GM21390 (cell line): ENCODE data around the gene EDC4.

Source experiments
- ATAC-seq: cut with Tn5 transposase; IDR thresholded peaks from one replicate; pipeline ENCODE4 v1.9.1; 2021; ENCODE audit not compliant: unreplicated experiment

Gene EDC4

DNA sequence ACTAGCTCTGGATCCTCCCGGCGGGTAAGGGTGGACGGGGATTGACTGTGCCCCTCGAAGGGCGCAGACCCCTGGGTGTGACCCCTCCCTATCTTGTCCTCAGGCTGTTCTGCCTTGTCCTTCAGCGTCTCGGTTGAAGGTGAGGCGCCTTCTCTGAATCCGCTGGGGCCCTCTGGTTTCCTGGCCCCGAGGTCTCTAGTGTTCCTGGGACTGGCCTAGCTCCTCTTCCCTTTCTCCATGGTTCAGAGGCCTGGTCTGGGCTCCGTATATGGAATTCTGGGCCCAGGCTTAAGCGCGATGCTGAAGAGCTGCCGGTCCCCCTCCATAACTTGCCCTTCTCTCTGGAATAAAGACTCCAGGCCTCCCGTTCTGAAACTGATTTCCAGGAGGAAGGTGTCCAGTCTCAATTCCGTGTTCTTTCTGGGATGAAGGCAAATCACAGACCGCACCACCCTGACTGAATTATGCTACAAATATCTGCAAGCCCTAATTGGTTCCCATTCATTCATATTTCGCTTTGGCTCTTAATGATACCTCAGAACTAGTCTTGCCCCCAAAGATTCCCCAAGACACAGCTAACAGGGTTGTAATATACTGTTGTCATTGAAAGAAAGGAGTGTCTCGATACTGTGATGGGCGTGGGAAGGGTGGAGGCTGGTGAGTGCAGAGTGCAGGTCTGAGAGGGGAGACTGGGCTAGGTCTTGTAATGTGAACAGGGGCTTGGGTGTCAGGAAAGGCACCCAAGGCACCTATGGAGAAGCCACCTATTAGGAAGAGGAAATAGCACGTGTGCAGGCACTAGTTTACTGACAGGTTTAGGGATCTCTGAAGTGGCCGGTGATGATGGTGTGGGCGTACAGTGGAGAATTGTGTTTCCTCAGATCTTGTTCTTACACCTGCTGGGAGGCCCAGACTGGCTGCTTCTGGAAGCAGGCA, 851 bp downstream of the EDC4 start:
- ATAC-seq, result no peak

DNA sequence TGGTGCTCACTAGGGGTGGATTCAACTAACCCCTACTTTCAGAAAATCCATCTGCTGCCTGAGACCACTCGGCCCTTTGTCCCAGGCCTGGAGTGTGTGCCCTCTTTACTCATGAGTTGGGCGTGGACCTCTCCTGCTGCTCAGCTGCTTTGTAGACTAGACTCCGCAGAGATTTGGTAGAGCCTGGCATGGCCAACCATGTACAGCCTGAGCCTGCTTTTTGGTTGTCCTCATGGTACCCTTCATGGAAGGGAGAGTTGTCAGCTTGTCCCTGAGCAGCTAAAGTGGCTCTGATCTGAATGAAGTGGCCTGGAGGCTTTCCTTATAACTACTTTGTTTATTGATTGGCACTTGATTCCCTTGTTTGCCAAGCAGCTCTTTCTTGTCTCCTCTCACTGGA, 1.5 kb downstream of the EDC4 start:
- no peak for ATAC-seq

DNA sequence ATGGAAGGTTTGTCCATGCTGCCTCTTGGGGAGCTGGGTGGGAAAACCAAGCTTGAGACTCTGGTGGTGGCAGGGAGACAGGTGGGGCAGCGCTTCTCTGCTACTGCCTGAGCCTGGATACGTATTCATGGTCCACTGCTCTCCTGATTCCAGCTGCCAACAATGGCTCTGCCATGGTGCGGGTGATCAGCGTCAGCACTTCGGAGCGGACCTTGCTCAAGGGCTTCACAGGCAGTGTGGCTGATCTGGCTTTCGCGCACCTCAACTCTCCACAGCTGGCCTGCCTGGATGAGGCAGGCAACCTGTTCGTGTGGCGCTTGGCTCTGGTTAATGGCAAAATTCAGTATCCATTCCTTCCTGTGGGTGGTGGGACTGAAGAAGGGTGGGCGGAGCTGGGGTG, 4.2 kb downstream of the EDC4 start:
- no peak for ATAC-seq

DNA sequence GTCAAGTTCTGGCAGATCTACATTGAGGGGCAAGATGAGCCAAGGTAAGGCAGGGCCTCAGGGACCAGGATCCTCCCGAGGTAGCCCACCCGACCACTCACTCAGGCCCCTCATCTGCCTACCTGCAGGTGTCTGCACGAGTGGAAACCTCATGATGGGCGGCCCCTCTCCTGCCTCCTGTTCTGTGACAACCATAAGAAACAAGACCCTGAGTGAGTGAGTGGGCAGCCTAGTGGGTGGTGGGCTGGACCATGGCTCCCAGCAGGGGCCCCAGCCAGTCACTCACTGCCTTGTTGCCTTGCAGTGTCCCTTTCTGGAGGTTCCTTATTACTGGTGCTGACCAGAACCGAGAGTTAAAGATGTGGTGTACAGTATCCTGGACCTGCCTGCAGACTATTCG, 5.4 kb downstream of the EDC4 start:
- ATAC-seq, result no peak

DNA sequence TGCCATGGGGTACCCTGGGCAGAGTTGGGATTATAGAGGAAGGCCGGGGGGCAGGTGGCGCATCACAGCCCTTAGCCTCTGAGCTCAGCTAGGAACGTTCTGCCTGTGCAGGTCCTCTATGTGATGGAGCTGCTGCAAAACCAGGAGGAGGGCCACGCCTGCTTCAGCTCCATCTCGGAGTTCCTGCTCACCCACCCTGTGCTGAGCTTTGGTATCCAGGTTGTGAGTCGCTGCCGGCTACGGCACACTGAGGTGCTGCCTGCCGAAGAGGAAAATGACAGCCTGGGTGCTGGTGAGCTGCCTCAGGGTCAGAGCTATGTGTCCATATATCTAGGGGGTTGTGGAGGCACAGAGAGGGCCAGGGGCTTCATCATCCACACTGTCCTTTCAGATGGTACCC, 6.0 kb downstream of the EDC4 start:
- no peak for ATAC-seq

DNA sequence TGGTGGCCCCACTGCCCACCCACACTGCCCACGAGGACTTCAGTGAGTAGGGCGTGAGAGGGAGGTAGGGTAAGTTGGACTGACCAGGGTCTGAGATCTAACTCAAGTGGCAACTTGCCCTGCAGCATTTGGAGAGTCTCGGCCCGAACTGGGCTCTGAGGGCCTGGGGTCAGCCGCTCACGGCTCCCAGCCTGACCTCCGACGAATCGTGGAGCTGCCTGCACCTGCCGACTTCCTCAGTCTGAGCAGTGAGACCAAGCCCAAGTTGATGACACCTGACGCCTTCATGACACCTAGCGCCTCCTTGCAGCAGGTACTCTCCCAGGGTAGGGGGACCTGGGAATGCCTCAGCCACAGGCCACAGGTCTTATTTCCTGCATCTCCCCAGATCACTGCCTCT, 6.6 kb downstream of the EDC4 start:
- no peak for ATAC-seq

DNA sequence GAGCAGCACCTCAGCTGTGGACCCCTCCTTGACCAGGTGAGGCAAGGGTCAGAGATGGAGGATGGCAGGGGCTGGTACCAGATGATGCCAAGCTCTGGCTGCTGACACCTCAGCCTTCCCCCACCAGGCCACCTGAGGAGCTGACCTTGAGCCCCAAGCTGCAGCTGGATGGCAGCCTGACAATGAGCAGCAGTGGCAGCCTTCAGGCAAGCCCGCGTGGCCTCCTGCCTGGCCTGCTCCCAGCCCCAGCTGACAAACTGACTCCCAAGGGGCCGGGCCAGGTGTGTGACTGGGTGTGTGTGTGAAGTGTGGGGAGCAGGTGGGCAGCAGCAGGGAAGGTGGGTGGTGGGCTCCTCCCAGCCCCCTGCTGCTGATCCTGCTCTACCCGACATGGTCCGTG, 7.1 kb downstream of the EDC4 start:
- ATAC-seq, result no peak

DNA sequence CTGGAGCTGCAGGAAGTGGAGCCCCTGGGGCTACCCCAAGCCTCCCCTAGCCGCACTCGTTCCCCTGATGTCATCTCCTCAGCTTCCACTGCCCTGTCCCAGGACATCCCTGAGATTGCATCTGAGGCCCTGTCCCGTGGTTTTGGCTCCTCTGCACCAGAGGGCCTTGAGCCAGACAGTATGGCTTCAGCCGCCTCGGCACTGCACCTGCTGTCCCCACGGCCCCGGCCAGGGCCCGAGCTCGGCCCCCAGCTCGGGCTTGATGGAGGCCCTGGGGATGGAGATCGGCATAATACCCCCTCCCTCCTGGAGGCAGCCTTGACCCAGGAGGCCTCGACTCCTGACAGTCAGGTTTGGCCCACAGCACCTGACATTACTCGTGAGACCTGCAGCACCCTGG, 7.7 kb downstream of the EDC4 start:
- ATAC-seq, result no peak

DNA sequence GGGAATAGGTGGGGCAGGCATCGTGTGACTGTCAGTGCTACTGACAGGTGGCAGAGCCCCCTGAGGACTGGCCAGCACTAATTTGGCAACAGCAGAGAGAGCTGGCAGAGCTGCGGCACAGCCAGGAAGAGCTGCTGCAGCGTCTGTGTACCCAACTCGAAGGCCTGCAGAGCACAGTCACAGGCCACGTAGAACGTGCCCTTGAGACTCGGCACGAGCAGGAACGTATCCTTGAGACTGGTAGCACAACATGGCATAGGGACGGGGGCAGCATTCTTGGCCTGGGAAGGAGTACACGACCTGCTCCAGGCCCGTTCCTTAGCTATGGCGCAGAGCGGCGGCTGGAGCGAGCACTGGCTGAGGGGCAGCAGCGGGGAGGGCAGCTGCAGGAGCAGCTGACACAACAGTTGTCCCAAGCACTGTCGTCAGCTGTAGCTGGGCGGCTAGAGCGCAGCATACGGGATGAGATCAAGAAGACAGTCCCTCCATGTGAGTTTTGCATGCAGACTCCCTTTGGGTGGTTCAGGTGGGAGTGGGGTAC, 8.8 kb downstream of the EDC4 start:
- no peak for ATAC-seq

DNA sequence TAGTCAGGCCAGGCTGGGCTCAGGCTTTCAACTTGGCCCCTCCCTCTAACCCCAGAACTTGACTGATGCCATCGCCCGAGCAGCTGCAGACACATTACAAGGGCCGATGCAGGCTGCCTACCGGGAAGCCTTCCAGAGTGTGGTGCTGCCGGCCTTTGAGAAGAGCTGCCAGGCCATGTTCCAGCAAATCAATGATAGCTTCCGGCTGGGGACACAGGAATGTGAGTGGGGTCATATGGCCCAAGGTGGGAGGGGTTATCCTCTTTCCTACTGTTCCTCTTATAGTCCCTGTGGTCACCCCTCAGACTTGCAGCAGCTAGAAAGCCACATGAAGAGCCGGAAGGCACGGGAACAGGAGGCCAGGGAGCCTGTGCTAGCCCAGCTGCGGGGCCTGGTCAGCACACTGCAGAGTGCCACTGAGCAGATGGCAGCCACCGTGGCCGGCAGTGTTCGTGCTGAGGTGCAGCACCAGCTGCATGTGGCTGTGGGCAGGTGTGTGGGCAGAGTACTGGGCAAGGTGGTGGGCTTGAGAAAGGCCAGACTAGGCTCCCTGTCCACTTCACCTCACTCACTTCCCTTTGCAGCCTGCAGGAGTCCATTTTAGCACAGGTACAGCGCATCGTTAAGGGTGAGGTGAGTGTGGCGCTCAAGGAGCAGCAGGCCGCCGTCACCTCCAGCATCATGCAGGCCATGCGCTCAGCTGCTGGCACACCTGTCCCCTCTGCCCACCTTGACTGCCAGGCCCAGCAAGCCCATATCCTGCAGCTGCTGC, 9.7 kb downstream of the EDC4 start:
- no peak for ATAC-seq

DNA sequence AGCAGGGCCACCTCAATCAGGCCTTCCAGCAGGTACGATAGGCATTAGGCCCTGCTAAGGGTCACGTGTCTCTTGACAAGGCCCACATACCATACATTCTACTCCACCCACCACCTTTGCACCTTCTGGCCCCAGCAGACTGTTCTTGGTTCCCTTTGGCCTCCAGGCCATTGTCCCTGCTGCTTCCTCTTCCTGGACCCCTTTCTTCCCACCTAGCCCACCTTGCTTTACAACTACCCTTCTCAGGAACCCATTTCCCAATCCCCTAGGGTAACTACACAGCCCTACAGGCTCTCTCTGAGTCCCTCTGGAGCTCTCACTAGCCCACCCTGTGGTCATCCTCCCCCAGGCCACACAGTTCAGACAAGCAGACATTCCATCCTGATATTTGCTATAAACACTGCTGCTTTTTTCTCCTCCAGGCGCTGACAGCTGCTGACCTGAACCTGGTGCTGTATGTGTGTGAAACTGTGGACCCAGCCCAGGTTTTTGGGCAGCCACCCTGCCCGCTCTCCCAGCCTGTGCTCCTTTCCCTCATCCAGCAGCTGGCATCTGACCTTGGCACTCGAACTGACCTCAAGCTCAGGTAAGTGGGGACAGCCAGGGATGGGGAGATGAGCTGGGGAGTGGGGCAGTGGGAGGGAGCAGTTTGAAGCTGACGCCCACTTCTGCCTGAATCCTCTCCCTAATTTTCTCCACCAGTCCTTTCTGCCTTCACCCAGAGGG, 10.5 kb downstream of the EDC4 start:
- no peak for ATAC-seq

DNA sequence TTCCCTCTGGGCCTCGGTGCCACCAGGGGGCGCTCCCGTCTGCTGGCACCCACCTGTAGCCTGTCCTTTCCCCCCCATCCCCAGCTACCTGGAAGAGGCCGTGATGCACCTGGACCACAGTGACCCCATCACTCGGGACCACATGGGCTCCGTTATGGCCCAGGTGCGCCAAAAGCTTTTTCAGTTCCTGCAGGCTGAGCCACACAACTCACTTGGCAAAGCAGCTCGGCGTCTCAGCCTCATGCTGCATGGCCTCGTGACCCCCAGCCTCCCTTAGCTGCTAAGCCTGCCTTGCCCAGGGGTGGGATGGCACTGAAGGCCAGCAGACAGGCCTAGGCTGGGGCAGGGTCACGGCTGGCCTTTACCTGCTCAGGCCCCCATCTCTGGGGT, 11.0 kb downstream of the EDC4 start:
- no peak for ATAC-seq

DNA sequence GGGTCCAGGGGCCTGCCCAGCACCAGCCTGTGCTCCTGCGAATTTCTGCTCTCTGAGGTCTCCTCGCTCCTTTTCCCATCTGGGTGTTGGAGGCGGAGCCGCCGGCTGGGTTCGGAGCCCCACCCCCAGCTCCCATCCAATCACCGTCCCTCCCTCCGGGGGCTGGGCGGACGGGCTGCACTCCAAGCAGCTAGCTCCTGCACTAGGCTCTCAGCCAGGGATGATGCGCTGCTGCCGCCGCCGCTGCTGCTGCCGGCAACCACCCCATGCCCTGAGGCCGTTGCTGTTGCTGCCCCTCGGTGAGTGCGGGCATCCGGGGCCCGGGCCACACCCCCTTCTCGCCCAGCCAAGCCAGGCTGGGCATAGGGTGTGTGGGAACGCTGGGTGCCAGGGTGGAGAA, 11.8 kb downstream of the EDC4 start, which contains the start of gene NRN1L:
NRN1L (plus strand) TSS at position 202 of the 400 bp plus-strand sequence; CDS start at position 221, 19 bp downstream.
- ATAC-seq, result no peak

DNA sequence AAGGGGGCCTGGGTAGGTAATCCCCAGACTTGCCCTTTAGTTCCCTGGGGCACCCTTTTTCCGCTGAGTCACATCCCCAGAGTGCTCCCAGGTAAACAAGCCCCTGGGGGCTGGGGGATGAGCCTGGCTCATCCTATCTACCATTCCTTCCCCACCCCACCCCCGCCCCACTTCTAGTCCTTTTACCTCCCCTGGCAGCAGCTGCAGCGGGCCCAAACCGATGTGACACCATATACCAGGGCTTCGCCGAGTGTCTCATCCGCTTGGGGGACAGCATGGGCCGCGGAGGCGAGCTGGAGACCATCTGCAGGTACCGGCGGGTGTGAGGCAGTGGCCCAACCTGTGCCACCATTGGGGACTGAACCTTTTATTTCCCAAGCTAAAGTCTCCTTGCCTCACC, 12.7 kb downstream of the EDC4 start:
- ATAC-seq, result no peak

DNA sequence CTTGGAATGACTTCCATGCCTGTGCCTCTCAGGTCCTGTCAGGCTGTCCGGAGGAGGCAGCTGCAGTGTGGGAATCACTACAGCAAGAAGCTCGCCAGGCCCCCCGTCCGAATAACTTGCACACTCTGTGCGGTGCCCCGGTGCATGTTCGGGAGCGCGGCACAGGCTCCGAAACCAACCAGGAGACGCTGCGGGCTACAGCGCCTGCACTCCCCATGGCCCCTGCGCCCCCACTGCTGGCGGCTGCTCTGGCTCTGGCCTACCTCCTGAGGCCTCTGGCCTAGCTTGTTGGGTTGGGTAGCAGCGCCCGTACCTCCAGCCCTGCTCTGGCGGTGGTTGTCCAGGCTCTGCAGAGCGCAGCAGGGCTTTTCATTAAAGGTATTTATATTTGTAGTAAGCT, 13.1 kb downstream of the EDC4 start:
- ATAC-seq, result no peak

DNA sequence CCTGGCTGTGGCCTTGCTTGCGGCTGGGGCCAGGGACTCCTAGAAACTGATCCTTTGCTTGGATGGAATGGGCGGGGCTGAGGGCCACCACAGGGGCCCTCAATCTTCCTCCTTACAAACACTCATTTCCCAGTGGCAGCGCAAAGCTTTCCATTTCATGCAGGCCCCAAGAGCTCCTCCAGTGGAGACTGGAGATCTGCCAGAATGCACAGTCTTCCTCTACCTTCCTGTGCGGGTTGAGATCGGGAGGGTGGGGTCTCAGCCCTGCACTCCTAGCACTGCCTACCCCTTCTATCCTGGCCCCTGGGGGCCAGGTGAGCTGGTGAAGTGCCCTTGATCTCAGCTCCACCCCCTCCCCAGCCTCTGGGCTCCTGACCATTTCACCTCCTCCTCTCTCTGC, 13.5 kb downstream of the EDC4 start:
- ATAC-seq, result no peak

DNA sequence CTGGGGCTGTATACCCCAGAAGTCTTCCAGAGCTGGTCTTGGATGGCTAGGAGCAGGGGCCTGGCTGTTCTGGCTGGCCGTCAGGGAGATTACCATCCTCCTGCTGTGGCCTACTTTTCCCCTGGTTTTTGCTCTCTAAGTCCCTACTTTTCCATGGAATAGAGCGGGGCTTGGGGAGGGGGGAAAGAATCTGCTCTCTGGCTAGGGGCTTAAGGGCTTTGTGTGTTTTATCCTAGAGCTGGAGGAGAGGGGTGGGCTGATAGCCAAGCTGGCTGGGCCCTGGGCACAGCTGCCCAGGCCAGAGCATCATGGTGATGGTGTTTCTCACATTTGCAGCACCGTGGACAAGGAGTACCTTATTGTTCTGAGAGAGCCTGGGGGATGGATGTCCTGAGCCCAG, 15.5 kb downstream of the EDC4 start:
- no peak for ATAC-seq

DNA sequence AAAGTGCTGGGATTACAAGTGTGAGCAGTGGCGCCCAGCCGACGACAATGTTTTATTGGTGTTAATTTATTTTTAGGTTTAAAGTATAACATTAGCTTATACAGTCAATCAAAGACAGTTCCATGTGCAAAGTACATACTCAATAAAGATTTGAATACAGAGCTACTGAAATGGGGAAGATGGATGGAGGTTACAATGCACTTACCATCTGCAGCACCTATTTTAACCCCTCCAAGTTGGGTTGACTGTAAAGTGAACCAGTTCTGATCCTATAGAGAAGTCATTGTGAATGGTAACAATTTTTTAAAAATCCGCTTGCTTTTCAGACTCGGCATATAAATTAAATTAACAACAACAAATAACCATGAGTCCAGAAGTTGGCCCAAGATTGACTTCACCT, 19.5 kb downstream of the EDC4 start:
- ATAC-seq, result no peak

DNA sequence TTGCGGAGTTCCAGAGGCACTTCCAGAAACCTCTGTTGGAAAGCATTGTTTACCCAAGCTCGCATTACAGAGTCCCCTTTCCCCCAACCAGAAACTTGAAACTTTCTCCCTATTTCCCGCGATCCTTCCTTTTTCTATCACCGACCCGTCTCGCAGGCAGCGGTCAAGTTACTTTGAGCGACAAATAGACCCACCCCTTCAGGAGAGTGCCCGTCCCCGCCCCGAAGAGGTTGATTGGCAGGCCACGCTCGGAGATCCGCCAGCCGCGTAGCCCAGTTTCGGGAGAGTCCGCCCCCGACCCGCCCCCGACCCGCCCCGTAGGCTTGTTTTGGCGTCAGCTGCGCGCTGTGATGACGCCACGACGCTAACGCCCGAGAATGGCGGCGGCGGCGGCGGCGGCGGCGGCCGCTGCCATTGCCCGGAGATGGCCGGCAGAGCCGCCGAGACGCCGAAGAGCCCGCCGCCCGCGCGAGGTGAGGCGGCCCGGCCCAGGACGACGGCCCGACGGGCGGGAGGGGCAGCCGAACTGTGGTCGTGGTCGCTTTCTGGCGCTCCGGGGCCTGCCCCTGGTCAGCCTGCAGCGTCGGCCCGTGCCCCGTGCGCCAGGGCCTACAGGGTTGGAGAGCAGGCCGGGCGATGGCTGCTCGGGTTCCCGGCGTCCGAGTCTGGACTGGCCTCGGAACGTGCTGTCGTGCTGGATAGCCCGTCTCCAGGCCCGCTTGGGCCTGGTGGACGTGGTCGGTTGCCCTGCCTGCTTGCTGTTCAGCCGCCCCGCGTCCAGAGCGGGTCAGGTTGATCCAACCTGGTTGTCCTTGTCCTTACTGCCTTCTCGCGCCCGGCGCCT, 20.3 kb downstream of the EDC4 start, which contains the start of gene PSKH1:
PSKH1 (plus strand) TSS at position 356 of the 844 bp plus-strand sequence. CDS start 15,496 bp downstream, outside the sequence.
- ATAC-seq, result peak; percentile 90

DNA sequence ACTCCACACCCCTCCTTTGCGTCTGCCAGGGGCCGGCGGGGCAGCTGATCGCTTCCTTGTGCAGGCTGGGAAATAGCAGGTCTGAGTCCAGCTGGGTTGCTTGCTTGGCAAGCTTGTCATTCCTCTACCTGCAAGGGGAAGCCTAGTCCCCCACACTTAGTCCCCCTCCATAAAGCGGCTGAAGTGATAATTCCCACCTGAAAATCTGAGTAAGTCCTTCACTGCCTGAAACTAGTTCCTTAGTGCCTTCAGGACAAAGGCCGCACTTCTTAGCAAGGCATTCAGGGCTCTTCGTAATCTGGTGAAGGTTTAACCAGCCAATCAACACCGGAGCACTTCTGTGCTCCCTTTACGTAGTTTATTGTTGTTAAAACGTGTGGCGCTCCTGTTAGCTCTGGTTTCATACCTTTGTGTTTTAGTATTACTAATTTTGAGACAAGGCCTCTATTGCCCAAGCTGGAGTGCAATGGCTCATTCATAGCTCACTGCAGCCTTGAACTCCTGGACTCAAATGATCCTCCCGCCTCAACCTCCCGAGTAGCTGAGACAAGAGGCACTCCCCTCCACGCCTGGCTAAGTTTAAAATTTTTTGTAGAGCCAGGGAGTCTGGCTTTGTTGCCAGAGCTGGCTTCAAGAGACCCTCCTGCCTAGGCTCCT, 21.0 kb downstream of the EDC4 start:
- no peak for ATAC-seq
